ENCODE data around the gene TBL1Y.

DNA sequence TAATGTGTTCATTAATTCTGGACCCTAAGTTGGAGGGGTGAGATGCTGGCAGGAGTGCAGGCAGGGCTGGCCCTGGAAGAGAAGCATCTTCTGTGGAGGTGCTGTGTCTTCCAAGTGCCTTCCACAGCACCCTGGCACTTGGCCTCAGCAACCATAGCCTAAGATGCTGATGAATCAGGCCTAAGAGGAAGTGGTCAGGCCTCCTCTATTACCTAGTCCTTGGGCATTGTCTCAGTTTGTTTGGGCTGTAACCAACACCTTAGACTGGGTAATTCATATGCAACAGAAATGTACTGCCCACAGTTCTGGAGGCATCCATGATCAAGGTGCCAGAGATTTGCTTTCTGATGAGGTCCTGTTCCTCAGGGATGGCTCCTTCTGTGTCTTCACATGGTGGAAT is 128.5 kb downstream of the TBL1Y start:
- TF ChIP-seq, protein P1, sequence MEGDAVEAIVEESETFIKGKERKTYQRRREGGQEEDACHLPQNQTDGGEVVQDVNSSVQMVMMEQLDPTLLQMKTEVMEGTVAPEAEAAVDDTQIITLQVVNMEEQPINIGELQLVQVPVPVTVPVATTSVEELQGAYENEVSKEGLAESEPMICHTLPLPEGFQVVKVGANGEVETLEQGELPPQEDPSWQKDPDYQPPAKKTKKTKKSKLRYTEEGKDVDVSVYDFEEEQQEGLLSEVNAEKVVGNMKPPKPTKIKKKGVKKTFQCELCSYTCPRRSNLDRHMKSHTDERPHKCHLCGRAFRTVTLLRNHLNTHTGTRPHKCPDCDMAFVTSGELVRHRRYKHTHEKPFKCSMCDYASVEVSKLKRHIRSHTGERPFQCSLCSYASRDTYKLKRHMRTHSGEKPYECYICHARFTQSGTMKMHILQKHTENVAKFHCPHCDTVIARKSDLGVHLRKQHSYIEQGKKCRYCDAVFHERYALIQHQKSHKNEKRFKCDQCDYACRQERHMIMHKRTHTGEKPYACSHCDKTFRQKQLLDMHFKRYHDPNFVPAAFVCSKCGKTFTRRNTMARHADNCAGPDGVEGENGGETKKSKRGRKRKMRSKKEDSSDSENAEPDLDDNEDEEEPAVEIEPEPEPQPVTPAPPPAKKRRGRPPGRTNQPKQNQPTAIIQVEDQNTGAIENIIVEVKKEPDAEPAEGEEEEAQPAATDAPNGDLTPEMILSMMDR (IDR thresholded peaks at IDR 0.05; ENCODE audit: low read depth, low read length, poor library complexity, severe bottlenecking) = no peak
- no peak for TF ChIP-seq EZH2phosphoT487 (IDR thresholded peaks at IDR 0.05; ENCODE audit: borderline replicate concordance, low read length)

Measured in DOHH2 (cell line).